ENCODE measurements around the gene KEL. TPM values are rescaled to one million over a fixed set of nuclear protein-coding genes. Genes with fewer than 3 reads are reported as not detected.

KEL gene
- total RNA-seq, 4 donors from 2014 or later, result 0.23 to 0.83 TPM; not detected in 2

DNA sequence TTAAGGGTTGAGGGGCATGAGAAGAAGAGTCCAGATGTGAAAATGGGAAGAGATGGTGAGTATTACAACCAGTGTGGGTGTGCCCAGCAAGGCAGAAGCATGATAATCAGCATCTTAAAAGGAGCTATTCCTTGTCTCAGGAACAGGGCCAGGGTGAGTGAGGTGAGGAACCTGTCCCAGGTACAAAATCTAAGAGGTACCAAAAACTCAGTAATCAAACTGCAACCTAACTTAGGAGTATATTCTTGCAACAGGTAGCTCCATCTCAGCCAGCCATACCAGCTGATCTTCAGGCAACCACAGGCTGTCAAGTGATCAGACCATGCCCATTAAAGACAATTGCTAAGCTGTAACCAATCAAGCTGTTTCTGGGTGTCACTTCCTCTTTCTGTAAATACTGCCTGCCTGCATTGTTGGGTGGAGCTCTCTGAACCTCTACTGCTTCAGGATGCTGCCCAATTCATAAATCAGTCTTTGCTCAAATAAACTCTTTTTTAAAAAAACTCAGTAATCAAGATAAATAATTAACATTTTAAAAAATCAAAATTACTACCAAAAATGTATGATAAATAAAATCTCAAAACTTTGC, 7.4 kb downstream of the KEL start:
- Histone ChIP-seq H3K9me3 (peaks cover 0 to 16% (median 2%) of the 10 kb centered on the region in 4 donors), H3K36me3 (no peaks in the 10 kb centered on the region), H3K4me1 (no peaks in the 10 kb centered on the region), H3K27me3 (no peaks in the 10 kb centered on the region), H3K4me3 (no peak overlapping the region), H3K27ac (replicated peaks in 1 of 4) (no peak overlapping the region)
- intact Hi-C loops (cut with DNase I), result no loop called here
- TF ChIP-seq CTCF (IDR thresholded peaks at IDR 0.05), result no peak
- no peak for TF ChIP-seq EP300 (IDR thresholded peaks at IDR 0.05)
- no peak for TF ChIP-seq POLR2AphosphoS5 (IDR thresholded peaks at IDR 0.05)
- no peak for TF ChIP-seq POLR2A (IDR thresholded peaks at IDR 0.05; ENCODE audit: low read depth)
- DNase-seq (ENCODE audit: extremely low spot score), result peak; percentile 66

GRCh38 chr7:142950235-142950634, 11.9 kb downstream of the KEL start:
- Histone ChIP-seq H3K27ac (replicated peaks in 1 of 4) (no peak overlapping the region), H3K36me3 (no peaks in the 10 kb centered on the region), H3K27me3 (no peaks in the 10 kb centered on the region), H3K4me1 (no peaks in the 10 kb centered on the region), H3K9me3 (peaks cover 0 to 11% (median 2%) of the 10 kb centered on the region in 4 donors), H3K4me3 (no peak overlapping the region)
- intact Hi-C loops (cut with DNase I), result no loop called here
- TF ChIP-seq CTCF (IDR thresholded peaks at IDR 0.05) (no peak), EP300 (IDR thresholded peaks at IDR 0.05) (no peak), POLR2A (IDR thresholded peaks at IDR 0.05; ENCODE audit: low read depth) (no peak), POLR2AphosphoS5 (IDR thresholded peaks at IDR 0.05) (no peak)
- no peak for DNase-seq (ENCODE audit: extremely low spot score)

DNA sequence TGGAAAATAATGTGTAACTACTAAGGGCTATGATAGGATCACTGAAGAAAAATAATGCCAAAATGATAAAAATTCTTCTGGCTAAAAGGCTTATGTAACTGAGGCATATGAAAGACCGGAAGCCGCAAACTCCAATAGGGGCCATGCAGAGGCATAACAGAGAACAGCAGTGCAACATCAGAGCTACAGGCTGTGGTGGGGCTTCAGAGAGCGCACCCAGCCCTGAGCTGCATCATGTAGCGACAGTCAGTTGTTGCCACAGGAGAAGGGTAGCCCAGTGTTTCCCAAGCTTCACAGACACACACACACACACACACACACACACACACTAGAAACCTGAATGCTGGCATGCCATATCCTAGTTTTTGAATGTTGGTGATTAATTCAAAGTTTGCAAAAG, 13.6 kb downstream of the KEL start:
- Histone ChIP-seq H3K9me3 (no peaks in the 10 kb centered on the region), H3K36me3 (no peaks in the 10 kb centered on the region), H3K4me1 (no peaks in the 10 kb centered on the region), H3K27me3 (no peaks in the 10 kb centered on the region), H3K4me3 (no peak overlapping the region), H3K27ac (replicated peaks in 1 of 4) (no peak overlapping the region)
- 86% methylated on average over 4 of the region's 4 CpGs for WGBS
- intact Hi-C loops (cut with DNase I), result no loop called here
- no peak for TF ChIP-seq POLR2AphosphoS5 (IDR thresholded peaks at IDR 0.05)
- no peak for DNase-seq (ENCODE audit: extremely low spot score)

- intact Hi-C loops (cut with DNase I), result no loop called here
- H3K9me3 ChIP-seq, result no peaks in the 10 kb centered on the region
- H3K4me1 ChIP-seq, result no peaks in the 10 kb centered on the region
- H3K27ac ChIP-seq (replicated peaks in 1 of 4), result no peak overlapping the region
- WGBS, result 58% methylated on average over 3 of the region's 3 CpGs
- DNase-seq (ENCODE audit: extremely low spot score), result no peak
- no peaks in the 10 kb centered on the region for H3K27me3 ChIP-seq
- no peak overlapping the region for H3K4me3 ChIP-seq
- no peak for TF ChIP-seq CTCF (IDR thresholded peaks at IDR 0.05)
- no peak for TF ChIP-seq EP300 (IDR thresholded peaks at IDR 0.05)
- no peaks in the 10 kb centered on the region for H3K36me3 ChIP-seq
Measured at GRCh38 chr7:142945001-142945400, 17.2 kb downstream of the KEL start.

DNA sequence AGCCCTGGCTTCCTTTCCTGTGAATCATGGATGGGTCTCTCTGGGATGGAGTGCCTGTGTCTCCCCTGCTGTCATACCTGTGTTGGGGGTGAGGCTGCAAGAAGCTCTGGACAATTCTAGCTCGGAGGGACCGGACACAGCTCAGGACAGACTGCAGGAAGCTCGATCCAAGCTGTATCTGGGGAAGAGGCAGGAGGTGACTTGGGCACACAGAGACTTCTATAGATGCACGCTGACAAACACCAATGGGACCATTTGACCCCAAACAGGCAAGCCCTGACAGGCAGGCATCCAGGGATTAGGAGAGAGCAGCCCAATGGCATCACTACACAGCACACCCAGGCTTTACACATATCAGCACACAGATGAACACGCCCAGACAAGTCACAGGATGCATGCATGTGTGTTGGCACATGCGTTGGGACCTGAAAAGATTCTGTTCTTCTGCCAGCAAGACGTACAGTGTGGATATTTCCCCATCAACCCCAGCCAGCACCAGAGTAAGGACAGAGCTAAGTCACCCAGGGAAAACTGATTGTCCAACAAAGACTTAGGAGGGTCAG, 18.4 kb downstream of the KEL start:
- Histone ChIP-seq H3K27me3 (no peaks in the 10 kb centered on the region), H3K4me3 (no peak overlapping the region), H3K9me3 (no peaks in the 10 kb centered on the region), H3K4me1 (no peaks in the 10 kb centered on the region), H3K36me3 (no peaks in the 10 kb centered on the region), H3K27ac (replicated peaks in 1 of 4) (no peak overlapping the region)
- intact Hi-C loops (cut with DNase I), result no loop called here
- TF ChIP-seq EP300 (IDR thresholded peaks at IDR 0.05) (no peak), POLR2A (IDR thresholded peaks at IDR 0.05; ENCODE audit: low read depth) (no peak)
- no peak for DNase-seq (ENCODE audit: extremely low spot score)
- WGBS, result 58% methylated on average over 4 of the region's 7 CpGs

GRCh38 chr7:142942746-142943145, 19.4 kb downstream of the KEL start:
- WGBS, result 89% methylated on average over 4 of the region's 6 CpGs
- Histone ChIP-seq H3K4me3 (no peak overlapping the region), H3K4me1 (no peaks in the 10 kb centered on the region), H3K27ac (replicated peaks in 1 of 4) (no peak overlapping the region), H3K27me3 (no peaks in the 10 kb centered on the region), H3K9me3 (no peaks in the 10 kb centered on the region), H3K36me3 (no peaks in the 10 kb centered on the region)
- intact Hi-C loops (cut with DNase I), result no loop called here
- no peak for TF ChIP-seq CTCF (IDR thresholded peaks at IDR 0.05)
- no peak for TF ChIP-seq POLR2AphosphoS5 (IDR thresholded peaks at IDR 0.05)
- TF ChIP-seq POLR2A (IDR thresholded peaks at IDR 0.05; ENCODE audit: low read depth), result no peak
- TF ChIP-seq EP300 (IDR thresholded peaks at IDR 0.05), result no peak
- no peak for DNase-seq (ENCODE audit: extremely low spot score)
